Measurements from ENCODE around the gene MKLN1.

The MKLN1 gene

DNA sequence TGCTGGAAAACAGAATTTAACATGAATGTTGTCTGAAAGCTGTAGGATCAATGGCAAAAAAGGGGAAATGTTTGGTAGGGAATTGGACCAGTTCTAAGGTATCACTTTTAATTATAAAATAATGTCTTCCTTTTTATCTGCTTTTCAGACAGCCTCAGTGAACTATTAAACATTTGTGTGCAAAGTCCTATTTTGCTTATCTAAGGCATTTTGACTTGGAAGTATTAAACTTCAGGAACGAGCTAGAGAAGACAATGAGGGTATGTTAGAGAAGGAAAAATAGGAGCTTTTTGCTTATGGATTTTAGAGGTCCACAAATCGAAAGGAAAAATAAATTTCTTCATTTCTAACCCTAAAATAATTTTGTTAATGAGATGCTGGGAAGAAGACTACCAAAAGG is 165.4 kb downstream of the MKLN1 start:
- no peak for DNase-seq (ENCODE audit: extremely low read depth, low read depth)
- TF ChIP-seq, protein P1, sequence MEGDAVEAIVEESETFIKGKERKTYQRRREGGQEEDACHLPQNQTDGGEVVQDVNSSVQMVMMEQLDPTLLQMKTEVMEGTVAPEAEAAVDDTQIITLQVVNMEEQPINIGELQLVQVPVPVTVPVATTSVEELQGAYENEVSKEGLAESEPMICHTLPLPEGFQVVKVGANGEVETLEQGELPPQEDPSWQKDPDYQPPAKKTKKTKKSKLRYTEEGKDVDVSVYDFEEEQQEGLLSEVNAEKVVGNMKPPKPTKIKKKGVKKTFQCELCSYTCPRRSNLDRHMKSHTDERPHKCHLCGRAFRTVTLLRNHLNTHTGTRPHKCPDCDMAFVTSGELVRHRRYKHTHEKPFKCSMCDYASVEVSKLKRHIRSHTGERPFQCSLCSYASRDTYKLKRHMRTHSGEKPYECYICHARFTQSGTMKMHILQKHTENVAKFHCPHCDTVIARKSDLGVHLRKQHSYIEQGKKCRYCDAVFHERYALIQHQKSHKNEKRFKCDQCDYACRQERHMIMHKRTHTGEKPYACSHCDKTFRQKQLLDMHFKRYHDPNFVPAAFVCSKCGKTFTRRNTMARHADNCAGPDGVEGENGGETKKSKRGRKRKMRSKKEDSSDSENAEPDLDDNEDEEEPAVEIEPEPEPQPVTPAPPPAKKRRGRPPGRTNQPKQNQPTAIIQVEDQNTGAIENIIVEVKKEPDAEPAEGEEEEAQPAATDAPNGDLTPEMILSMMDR (IDR thresholded peaks at IDR 0.05; ENCODE audit: low read depth, low read length) = no peak

DNA sequence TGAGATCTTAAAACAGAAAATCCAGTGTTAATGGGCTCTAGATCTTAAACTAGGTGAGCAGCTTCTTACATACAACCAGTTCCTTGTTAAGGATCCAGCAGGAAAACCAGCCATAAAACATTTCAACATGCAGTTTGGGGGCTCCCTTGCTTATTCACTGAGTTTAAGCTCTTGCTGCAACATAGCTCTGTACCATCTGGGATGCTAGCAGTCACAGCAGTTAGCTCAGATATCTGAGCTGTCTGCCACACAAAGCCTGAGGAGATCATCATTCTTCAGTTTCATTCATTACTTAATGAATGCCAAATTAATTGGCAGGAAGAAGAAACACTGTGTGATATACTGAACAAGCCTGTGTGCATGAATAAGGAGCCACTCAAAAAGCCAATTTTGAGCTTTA is 165.9 kb downstream of the MKLN1 start:
- TF ChIP-seq, protein P1 (IDR thresholded peaks at IDR 0.05; ENCODE audit: low read depth, low read length) = no peak
- DNase-seq (ENCODE audit: extremely low read depth, low read depth) = no peak

DNA sequence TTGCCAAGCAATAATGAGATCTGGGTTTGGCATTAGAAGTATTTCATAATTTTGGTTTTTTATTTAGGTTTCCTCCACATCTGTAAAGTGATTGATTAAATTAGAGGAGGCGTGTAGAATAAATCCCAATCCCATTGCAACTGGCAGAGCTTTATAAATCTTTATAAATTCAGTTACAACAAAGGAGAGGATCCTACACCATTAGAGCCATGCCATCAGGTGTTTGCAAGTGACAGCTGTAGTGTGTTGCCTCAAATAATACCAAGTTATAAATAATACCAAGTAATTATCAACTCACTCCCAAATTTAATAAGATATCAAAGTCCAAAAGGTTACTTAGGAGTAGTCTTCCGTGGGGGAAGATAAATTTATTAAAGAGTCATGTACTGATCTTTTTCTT is 166.5 kb downstream of the MKLN1 start:
- TF ChIP-seq, protein P1 (IDR thresholded peaks at IDR 0.05; ENCODE audit: low read depth, low read length) = no peak
- DNase-seq (ENCODE audit: extremely low read depth, low read depth) = no peak

DNA sequence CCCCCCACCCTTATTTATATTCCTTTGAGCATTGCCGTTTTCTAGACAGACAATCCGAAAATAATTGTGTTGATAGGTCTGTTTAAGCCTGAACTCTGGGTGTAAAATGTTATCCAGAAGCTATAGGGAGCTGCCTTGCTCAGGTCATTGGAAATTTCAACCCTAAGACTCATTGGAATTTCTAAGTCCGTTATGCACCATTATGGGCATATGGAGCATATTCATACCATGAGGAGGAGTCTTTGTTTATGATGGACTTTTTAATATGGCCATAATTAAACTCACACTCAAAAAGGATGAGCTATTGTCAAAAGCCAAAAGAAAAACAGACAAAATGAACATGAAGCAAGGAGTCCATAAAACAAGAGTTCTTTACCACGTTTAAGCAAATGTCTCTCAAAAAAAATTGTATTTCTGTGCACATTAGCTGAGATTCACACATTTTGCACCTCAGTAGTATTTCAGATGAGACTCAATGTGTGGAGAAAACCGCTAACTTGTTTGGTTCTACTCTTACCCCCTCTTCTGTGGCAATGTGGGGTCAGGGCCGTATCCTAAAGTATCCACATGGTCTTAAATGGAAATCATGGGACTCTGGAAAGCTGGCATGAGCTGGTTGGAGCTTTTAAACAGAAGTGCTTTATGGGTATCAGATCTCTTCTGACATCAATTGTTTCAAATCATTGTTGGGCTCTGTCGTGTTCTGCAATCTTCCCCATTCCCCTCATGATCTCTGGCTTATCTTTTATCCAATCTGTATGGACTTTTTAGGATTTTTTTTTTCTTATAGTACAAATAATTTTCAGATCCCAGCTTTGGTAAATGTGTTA is 168.2 kb downstream of the MKLN1 start:
- TF ChIP-seq, protein P1 (IDR thresholded peaks at IDR 0.05; ENCODE audit: low read depth, low read length) = no peak
- DNase-seq (ENCODE audit: extremely low read depth, low read depth) = no peak

DNA sequence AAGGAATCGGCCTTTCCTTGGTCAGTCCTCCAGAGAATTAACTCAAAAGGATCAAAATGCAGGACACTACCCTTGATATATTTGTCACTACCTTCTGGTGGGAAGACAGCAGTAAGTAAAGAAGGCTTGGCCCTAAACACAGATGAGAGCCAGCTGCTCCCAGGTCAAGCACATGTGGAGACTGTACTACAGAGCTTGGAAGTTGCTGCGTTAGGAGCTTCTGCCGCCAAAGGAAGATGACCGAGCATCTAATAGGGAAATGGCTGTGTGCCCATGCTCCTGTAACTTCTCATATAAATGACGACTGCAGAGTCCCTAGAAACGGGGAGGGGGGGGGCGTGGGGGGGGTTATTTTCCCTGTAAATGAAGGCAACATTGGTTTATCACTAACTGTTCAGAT is 169.8 kb downstream of the MKLN1 start:
- no peak for DNase-seq (ENCODE audit: extremely low read depth, low read depth)
- TF ChIP-seq, protein P1 (IDR thresholded peaks at IDR 0.05; ENCODE audit: low read depth, low read length) = no peak

DNA sequence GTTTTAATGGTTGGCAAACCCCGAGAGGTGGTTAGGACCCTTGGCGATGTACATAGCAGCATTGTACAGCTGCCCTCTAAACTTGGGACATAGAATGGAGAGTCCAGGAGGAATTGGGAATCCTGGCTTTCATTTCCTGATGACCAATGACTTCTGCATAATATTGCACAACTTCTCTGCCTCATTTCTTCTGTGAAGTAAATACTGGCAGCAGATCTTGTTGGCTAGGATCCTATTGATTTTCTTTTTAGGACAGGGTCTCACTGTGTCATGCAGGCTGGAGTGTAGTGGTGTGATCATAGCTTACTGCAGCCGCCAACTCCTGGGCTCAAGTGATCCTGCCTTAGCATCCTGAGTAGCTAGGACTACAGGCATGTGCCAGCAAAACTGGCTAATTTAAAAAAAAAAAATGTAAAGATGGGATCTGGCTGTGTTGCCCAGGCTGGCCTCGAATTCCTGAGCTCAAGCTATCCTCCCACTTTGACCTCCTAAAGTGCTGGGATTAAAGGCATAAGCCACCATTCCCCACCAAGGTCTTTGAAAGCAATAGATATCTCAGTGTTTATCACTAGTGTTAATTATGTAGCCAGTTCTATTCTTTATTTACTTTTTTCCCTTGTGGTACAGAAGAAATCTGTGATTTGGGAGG is 170.7 kb downstream of the MKLN1 start:
- no peak for DNase-seq (ENCODE audit: extremely low read depth, low read depth)
- TF ChIP-seq, protein P1 (IDR thresholded peaks at IDR 0.05; ENCODE audit: low read depth, low read length) = no peak

DNA sequence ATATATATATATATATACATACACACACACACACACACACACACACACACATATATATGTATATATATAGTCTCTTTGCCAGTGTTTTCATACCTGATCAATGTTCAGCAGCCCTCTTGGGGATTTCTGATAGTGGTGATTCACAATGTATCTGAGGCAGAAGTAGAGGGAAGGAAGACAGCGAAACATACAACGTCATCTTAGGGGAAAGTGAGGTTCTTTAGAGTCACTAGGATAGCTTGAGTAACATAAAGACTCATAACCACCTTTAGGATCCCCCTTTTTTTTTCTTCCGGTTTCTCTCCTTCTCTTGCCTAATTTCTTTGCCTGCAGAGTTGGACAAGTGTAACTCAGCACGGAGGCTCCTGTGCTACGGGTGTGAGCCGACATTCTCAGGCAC is 172.1 kb downstream of the MKLN1 start:
- DNase-seq (ENCODE audit: extremely low read depth, low read depth) = no peak
- TF ChIP-seq, protein P1 (IDR thresholded peaks at IDR 0.05; ENCODE audit: low read depth, low read length) = no peak
